Right ventricle myocardium superior (tissue), 1 donor: ENCODE data around the gene TMEM141. TPM values are rescaled to one million over a fixed set of nuclear protein-coding genes. Genes with fewer than 3 reads are reported as not detected.
A peak's percentile ranks its signal among the peaks of the same experiment; 100 is the strongest.
"Not testable (repeated sequence)": the region's sequence is repeated elsewhere in the genome, so short reads cannot be mapped to it uniquely, and the experiment has no call there.

Experiments used
- ATAC-seq: fragments of 200-7000 bp; cut with Tn5 transposase; one replicate; pipeline ENCODE4 v1.9.1; 2020; ENCODE audit warnings: mild to moderate bottlenecking; ENCODE audit not compliant: poor library complexity
- DNase-seq: peaks from one replicate; pipeline ENCODE4 v3.0.0-alpha.2; 2020
- intact Hi-C: fragments of 100-400 bp; cut with DNase I; formaldehyde crosslinking; loops from one replicate; pipeline ENCODE4 v1.11.2; 2022
- total RNA-seq: library from RNA; stranded (reverse); fragmentation: NEBNext Ultra II Directional; extraction: Animal tissue kit (Norgen Biotek cat#: 25700); gene quantifications from one replicate; pipeline ENCODE4 v1.2.1, GENCODE V29; 2021
- donor health status: DM: no; HTN: yes; CAD: no; lungs with severe emphysema.

The TMEM141 gene
- total RNA-seq, 1 donor from 2014 or later = 70.9 TPM

GRCh38 chr9:136825295-136826187 lies 34.4 kb downstream of the TMEM141 start:
- DNase-seq (peak; percentile 22), ATAC-seq (no peak)
- intact Hi-C loops = no loop called here

DNA sequence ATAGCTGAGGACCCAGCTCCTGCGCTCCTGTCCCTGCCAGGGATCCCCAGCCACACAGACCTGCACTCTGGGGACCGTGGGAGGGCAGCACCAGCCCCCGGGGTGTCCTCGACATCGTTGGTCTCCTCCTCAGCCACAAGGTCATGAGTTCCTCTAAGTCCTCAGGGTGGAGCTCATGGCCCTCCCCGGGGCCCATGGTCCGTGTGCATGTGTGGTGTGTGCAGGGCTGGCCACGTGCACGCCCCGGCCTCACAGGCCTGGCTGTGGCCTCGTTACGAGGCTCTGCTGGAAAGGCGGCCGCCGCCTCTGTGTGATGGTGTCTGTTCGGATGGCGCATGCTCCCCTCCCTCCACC lies 35.0 kb downstream of the TMEM141 start:
- intact Hi-C loops = no loop called here
- ATAC-seq (no peak), DNase-seq (peak; percentile 37)

DNA sequence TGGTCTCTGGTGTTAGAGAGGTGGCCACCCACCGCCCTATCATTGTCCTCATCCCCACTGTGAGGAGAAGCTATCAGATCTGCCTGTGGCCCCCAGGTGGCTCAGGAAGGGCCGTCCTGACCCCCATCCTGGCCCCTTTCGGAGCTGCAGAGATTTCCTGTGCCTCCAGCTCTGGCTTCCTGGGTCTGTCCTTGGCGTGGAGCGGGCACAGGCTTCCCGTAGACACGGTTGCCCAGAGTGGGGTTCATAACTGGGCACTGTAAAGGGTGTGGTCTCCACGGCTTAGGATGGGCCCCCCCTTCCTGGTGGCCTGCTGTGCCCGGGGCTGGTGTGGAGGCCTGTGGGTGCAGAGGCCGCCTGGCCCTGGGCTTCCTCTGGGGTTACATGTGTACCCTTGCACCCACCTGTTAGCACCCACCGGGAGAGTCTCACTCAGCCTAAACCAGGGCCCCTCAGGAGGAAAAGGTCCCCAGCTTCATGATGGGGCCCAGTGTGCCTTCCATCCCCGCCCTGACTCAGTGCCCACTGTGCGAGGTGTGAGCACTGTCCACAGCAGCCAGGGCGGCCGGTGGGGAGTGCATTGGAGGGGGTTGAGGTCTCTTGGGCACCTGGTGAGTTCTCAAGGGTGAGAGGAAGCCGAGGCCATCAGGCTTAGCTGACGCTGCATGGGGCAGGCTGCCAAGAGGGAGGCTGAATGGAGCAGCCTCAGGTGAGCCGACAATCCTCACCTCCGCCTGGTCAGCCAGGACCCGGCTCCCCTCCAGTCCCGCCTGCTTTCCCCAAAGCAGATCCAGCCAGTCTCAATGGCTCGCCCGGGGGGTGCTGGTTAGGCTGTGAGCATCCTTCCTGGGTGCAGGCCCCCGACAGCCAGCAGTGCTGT lies 35.8 kb downstream of the TMEM141 start:
- ATAC-seq = no peak
- intact Hi-C loops = no loop called here
- DNase-seq = peak; percentile 33

DNA sequence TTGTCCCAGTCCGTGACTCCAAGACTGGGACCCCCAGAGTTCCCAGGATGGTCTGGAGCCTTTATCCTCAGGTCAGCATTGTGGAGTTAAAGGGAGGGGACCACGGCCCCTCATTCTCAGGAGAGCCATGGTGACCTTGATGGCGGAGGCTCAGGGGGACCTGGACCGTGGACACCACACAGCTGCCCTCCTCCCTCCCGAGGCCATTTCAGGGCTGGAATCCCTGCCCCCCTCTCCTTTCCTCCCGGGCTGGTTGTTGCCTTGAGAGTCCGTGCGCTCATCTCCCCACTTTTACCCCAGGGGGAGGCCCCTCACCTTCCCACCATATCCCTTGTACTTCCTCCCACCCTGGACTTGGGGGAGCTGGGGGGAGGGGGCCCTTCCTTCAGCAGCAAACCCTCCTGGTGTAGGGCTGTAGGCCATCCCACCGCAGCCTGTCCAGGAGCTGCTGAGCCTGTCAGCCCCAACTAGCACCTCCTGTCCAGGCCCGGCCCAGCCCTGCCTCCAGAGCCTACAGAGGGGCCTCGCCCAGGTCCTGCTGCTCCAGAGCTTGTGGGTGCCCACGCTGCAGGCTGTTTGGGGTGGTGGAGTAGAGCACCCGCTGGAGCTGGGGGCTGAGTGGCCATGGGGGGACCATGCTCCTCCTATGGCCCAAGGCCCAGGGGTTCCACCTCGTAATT lies 36.8 kb downstream of the TMEM141 start:
- ATAC-seq = no peak
- peak; percentile 31 for DNase-seq
- intact Hi-C loops = no loop called here

DNA sequence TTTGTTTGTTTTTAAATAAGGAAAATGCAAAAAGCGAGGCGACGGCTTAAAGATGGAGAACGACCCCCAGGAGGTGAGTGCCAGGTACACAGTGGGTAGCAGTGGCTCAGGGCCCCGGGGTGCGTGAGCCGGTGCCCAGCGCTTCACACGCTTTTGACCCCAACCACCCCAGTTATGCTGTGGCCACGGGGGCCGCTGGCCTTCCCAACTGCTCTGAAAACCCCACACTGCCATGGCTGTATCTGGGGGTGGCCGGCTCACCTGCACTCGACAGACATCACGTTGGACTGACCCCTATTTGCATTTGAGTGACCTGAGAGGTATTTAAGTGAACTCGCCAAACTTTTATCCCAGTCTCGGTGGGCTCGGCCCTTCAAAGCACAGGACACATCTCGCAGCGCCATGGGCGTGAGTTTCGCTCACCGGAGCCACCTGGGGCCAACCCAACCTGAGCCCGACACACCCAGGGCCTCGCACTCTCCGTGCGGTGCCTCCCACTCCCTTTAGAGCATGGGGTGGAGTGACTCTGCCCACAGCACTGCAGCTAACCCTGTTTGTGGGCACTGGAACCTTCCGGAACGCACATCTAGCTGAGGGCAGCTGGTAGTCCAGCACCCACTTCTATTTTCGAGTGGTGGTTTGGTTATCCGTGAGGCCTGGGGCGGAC lies 37.5 kb downstream of the TMEM141 start:
- DNase-seq = peak; percentile 20
- ATAC-seq = no peak
- intact Hi-C loops = no loop called here

DNA sequence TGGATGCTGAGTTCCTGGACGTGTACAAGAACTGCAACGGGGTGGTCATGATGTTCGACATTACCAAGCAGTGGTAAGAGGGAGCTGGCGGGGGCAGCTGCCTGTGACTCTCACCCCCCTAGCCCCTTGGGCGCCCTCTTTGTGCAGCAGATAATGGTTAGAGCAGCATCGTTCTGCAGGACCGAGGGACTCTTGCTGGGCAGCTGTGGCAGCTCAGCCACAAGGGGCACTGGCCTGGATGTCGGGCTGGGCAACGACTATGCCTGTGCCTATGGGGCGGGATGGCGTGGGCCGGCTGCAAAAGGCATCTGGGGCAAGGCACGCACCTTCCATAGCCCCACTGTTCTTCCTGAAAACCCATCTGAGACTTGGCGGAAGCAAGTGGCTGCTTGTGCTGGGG lies 38.3 kb downstream of the TMEM141 start:
- DNase-seq = peak; percentile 26

DNA sequence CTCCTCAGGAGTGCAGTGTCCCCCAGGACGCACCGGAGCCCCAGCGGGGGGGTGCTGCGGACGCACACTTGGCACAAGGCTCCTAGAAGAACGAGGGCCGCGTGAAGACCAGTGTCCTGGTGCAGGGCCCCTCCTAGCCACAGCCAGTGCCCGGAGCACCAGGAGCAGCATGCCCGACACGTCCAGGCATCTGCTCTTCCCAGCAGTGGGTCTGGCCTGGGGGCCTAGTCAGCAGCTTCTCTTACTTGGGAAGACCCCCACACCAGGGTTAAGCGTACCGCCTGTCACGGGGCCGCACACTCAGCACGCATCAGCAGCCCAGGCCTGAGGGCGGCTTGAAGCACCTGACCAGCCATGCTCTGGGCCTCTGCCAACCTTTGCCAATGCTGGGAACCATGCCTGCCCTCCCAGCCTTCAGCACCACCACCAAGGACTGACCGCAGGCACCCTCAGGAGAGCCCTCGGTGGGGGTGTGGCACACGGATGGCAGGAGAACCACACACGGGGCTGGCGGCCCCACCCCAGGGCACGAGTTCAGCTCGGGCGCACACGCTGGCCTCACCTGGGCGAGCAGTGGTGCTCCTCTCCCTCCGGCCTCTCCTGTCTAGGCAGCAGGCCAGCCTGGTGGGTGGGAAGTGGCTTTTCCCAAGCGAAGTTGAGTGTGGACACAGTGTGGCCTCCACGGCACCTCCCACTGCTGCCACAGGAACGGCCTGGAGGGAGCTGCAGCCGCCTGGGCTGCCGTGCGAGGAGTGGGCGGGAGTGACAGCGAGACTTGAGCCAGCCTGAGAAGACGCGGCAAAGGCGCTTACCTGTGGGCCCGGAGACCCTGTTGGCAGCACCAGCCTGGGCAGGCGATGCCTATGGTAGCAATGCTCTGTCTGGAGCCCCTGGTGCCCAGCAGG lies 39.1 kb downstream of the TMEM141 start:
- intact Hi-C loops = no loop called here

More for the DNA sequence above, 38.3 kb downstream of the TMEM141 start:
- intact Hi-C loops = no loop called here
- ATAC-seq = no peak

DNA sequence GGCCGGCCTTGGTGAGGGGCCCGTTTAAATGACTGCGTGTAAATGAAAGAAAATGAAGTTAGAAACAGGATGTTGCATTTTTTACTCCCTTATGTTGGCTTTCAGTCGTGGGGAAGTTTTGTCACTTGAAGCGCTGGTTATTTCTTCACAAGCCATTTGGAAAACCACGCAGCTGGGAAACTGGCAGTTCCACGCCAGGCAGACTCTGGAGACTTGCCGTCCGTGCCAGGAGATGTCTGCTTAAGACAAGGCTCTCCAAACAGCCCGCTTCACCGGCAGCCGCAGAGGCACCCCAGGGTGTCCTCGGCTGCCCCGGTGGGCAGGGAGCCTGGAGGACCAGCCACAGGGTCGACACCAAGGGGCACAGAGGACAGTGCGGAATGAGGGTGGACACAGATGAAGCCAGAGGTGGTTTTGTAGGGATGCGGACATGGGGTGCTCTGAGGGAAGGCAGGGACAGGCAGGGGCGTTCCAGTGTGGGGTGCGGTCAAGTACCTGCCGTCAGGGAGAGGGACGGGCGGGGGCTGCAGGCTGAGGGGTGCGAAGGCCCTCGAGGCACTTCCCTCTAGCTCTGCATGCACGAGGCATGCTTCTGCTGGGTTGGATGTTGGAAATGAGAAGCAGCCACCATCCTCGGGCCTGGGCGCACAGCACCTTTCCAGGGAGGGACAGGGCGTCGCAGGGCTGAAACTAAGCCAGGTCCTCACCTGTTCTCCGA lies 40.0 kb downstream of the TMEM141 start:
- ATAC-seq (no peak), DNase-seq (peak; percentile 12)
- intact Hi-C loops = no loop called here

More for the DNA sequence above, 39.1 kb downstream of the TMEM141 start:
- DNase-seq (peak; percentile 33), ATAC-seq (peak; percentile 16)

DNA sequence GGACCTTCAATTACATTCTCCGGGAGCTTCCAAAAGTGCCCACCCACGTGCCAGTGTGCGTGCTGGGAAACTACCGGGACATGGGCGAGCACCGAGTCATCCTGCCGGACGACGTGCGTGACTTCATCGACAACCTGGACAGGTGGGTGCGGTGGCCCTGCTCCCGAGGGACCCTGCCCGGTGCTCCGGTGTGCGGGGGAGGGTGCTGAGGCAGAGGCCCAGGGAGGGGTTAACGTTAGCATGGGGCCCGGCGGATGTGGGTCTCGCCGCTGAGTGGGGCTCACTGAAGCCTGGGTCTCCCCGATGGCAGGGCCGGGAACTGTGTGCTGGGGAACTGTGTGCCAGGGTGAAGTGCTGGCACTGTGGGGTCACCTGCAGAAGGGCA lies 40.6 kb downstream of the TMEM141 start:
- DNase-seq (peak; percentile 33), ATAC-seq (no peak)
- intact Hi-C loops = no loop called here

GRCh38 chr9:136832581-136832980 lies 41.4 kb downstream of the TMEM141 start:
- intact Hi-C loops = no loop called here
- ATAC-seq (no peak), DNase-seq (peak; percentile 8)

DNA sequence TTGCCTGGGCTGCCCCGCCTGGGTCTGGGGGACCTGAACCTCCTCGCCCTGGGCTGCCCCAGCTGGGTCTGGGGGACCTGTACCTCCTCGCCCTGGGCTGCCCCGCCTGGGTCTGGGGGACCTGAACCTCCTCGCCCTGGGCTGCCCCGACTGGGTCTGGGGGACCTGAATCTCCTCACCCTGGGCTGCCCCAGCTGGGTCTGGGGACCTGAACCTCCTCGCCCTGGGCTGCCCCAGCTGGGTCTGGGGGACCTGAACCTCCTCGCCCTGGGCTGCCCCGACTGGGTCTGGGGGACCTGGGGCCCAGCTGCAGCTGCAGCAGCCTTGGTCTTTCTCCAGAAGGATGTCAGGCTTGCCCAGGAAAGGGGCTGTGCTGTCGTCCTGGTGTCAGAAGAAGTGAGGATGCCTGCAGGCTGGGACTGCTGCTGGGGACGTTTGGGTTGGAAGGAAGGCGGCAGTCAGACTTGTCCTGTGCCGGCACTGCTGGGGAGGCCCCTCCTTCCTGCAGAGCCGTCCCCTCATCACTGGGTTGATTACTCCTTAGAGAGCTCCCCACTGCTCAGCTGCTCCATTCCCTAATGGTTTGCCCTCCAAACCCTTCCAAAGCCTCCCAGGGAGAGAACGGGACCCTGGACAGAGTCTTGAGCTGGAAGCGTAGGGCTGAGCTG lies 42.4 kb downstream of the TMEM141 start:
- ATAC-seq, intact Hi-C loops: not testable (repeated sequence)
- peak; percentile 35 for DNase-seq

GRCh38 chr9:136835162-136835931 lies 44.2 kb downstream of the TMEM141 start:
- peak; percentile 34 for DNase-seq
- no peak for ATAC-seq
- intact Hi-C loops = no loop called here

GRCh38 chr9:136835932-136836904 lies 45.1 kb downstream of the TMEM141 start:
- no peak for ATAC-seq
- intact Hi-C loops = no loop called here
- peak; percentile 30 for DNase-seq

DNA sequence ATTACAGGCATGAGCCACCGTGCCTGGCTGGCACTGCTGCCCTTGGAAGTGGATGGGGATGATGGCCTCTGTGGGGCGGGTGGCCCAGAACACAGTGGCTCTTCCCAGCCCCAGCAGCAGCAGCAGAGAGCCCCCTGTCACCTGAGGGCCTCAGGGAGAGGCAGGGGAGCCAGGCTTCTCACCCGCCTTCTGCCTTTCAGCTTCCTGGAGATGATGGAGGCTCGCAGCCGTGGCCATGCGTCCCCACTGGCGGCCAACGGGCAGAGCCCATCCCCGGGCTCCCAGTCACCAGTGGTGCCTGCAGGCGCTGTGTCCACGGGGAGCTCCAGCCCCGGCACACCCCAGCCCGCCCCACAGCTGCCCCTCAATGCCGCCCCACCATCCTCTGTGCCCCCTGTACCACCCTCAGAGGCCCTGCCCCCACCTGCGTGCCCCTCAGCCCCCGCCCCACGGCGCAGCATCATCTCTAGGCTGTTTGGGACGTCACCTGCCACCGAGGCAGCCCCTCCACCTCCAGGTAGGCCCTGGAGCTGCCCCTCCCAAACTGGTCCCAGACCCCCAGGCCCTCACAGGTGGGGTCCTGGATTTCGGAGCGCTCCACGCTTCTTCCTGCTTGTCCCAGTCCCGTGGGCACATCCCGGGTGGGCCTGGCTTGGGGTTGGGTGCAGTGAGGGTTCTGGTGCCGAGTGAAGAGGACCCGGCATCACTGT lies 46.2 kb downstream of the TMEM141 start:
- intact Hi-C loops = no loop called here
- DNase-seq (no peak), ATAC-seq (no peak)
